PC-9 (cell line): Measurements from ENCODE around the gene BRINP3.

ENCODE experiments used
- CTCF ChIP-seq: fragments of 200-600 bp; sonication (generic); conservative IDR thresholded peaks from 2 replicates; pipeline ENCODE4 v1.6.1; 2017; ENCODE audit warnings: mixed run types, antibody characterized with exemption, mild to moderate bottlenecking, moderate library complexity
- EZH2 ChIP-seq: fragments of 200-600 bp; sonication (generic); IDR thresholded peaks from 2 replicates; pipeline ENCODE4 v1.8.0; 2017; ENCODE audit warnings: antibody characterized with exemption, low read depth

GRCh38 chr1:190068304-190068703 is 409.4 kb downstream of the BRINP3 start:
- no peak for TF ChIP-seq CTCF
- no peak for TF ChIP-seq EZH2
